HG02884 (cell line): Measurements from ENCODE around the gene LMOD1.
"Not testable (repeated sequence)": the region's sequence is repeated elsewhere in the genome, so short reads cannot be mapped to it uniquely, and the experiment has no call there.

ENCODE experiments used
- ATAC-seq: cut with Tn5 transposase; IDR thresholded peaks from one replicate; pipeline ENCODE4 v1.9.1; 2021; ENCODE audit warnings: mild to moderate bottlenecking, moderate library complexity; ENCODE audit not compliant: unreplicated experiment

The LMOD1 gene

DNA sequence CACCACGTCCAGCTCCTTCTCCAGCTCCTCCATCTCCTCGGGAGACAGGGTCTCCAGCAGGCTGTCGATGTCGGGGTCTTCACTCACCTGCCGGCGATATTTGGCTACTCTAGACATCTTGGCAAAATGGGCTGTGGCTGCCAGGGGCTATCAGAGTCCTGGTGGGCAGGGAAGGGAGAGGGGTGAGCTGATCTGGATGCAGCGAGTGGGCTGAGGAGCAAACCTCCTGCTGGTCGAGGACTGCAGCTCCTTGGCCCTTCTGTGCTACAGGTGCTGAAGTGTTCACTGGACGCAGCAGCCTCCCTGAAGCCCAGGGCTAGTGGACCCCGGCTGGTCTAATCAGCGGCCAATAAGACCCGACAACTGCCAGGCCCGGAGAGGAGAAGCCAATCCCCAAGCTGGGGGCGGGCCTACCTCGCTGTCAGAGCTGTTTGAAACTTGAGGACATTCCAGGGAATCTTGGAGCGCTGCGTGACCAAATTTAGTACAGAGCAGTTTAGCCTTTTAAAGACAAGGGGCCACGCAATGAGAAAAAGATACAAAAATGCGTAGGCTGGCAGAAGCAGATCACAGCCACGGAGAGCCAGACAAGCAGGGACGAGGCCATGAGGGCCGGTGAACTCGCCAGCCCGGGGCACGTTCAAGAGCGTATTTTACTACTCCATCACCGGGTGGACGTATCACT is at the start of gene LMOD1:
Gene LMOD1 (minus strand): TSS at position 325 of the 685 bp plus-strand sequence. CDS start 208 bp downstream, at position 117.
- no peak for ATAC-seq

DNA sequence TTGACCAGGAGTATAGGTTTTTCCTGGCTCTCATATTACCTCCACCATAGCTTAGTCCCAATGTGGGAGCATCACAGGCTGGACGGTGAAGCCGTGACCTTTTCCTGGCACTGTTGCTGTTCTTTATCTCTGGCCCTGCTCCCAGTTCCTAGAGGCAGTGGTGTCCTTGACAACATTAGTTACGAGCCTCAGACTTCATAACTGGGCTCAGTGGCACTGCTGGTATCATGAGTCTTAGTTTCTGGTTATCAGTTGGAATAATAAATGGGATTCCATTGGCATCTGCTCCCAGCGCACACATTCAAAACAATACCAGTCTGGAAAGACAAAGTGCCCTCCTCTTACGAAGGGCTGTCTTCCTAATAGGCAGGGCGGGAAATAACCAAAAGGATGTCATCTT is 44.1 kb upstream of the LMOD1 start:
- ATAC-seq, result no peak

- ATAC-seq, result no peak
These were observed 43.2 kb upstream of the LMOD1 start for GRCh38 chr1:201989354-201990128.

- ATAC-seq, result no peak
These were observed 42.3 kb upstream of the LMOD1 start for GRCh38 chr1:201988601-201989000.

DNA sequence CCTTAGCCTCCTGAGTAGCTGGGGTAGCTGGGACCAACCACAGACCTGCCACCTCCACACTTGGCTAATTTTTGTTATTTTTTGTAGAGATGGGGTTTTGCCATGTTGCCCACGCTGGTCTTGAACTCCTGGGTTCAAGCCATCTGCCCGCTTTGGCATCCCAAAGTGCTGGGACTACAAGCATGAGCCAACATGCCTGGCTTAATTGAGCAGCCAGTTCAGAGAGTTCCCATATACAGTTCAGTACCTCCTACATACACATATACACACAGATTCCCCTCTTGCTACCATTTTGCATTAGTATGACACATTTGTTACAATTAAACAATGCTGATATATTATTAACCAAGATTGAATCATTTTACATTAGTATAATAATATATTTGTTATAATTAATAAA is 39.0 kb upstream of the LMOD1 start:
- ATAC-seq, result no peak

GRCh38 chr1:201984446-201984845 is 38.1 kb upstream of the LMOD1 start:
- no peak for ATAC-seq

- ATAC-seq, result no peak
These were observed 37.0 kb upstream of the LMOD1 start for GRCh38 chr1:201983380-201983805.

- peak; percentile 68 for ATAC-seq
These were observed 36.5 kb upstream of the LMOD1 start, which contains the start of gene RNPEP for GRCh38 chr1:201982623-201983379. Gene RNPEP (plus strand): TSS chr1:201982648. CDS start chr1:201982667, 19 bp downstream.

DNA sequence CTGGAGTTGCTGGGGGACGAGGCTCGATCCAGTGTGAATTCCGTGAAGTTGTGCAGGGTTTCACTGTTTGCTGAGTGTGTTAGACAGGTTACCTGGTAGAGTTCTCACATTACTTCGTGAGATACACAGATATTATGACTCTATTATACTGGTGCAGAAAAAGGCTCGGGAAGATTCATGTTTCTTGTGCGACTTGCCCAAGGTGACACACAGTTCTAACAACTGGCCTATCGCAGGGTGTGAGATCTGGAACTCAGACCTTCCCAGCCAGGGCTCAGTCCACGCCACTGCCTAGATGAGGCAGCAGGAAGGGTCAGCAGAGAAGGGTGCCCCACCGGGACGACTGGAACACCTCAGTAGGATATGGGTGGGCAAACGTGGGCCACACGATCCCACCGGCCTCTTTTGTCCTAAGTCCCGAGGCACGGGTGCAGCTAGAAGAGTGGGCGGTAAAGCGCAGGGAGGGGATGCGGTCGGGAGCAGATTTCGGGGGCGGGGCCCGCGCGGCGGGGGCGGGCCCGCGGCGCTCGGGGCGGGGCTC is 35.8 kb upstream of the LMOD1 start:
- peak; percentile 37 for ATAC-seq

DNA sequence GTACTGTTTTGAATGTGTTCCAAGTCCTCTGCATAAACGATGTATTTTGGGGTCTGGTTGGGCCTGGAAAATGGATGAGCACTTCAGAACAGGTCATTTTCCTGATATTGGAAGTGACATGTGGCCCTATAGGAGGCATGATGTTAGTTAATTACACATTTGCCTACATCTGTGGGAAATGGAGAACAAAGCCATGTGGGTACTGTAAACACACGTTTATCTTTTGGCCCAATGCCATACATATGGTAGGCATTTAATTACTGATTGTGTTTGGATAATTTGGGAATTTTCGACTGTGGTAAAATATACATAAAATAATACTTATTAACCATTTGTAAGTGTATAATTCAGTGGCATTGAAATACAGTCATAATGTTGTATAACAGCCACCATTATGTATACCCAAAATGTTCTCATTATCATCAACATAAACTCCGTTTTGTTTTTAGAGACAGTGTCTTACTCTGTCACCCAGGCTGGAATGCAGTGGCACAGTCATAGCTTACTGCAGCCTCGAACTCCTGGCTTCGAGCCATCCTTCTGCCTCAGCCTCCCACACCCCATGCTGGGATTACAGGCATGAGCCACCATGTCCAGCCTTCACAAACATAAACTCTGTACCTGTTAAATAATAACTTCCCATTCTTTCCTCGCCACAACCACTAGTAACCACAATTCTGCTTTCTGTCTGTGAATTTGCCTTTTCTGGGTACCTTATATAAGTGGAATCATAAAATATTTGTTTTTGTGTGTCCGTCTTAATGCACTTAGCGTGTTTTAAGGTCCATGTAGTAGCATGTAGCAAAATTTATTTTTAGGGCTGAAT is 24.2 kb upstream of the LMOD1 start:
- no peak for ATAC-seq

- ATAC-seq, result no peak
These were observed 22.0 kb upstream of the LMOD1 start for GRCh38 chr1:201968202-201968925.

DNA sequence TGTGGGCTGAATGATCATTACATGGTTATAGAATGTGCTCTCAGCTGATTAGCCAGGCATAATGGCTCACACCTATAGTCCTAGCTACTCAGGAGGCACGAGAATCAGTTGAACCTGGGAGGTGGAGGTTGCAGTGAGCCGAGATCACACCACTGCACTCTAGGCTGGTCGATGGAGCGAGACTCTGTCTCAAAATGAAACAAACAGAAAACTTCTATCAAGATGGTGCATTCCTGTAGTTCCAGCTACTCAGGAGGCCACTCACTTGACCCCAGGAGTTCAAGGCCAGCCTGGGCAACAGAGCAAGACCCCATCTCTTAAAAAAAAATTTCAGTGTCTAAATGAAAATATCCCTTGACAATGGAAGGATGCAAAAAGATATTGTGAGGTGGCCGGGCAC is 19.8 kb upstream of the LMOD1 start:
- no peak for ATAC-seq

- no peak for ATAC-seq
These were observed 17.9 kb upstream of the LMOD1 start for GRCh38 chr1:201964261-201964660.

- not testable (repeated sequence) for ATAC-seq
These were observed 16.0 kb upstream of the LMOD1 start for GRCh38 chr1:201962382-201962781.

GRCh38 chr1:201958348-201958747 is 12.0 kb upstream of the LMOD1 start:
- ATAC-seq, result no peak

DNA sequence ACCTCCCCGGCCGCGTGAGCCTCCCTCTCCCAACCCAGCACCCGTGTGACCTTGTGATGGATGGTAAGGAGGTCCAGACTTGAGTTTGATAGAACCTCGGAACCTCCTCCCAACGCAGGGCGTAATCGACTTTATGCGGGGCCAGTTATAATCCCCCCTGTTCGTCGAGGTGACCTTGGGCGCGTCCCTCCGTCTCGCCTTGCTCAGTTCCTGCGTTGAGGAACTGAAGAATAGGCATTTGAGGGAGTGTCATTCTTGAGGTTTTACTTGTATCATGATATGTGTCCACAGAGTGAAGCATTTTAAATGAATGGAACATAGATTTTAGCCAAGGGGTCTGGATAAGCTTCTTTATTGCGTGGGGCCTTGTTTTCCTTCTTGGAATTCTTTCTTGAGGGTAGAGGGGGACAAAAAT is 9.4 kb upstream of the LMOD1 start:
- peak; percentile 29 for ATAC-seq

DNA sequence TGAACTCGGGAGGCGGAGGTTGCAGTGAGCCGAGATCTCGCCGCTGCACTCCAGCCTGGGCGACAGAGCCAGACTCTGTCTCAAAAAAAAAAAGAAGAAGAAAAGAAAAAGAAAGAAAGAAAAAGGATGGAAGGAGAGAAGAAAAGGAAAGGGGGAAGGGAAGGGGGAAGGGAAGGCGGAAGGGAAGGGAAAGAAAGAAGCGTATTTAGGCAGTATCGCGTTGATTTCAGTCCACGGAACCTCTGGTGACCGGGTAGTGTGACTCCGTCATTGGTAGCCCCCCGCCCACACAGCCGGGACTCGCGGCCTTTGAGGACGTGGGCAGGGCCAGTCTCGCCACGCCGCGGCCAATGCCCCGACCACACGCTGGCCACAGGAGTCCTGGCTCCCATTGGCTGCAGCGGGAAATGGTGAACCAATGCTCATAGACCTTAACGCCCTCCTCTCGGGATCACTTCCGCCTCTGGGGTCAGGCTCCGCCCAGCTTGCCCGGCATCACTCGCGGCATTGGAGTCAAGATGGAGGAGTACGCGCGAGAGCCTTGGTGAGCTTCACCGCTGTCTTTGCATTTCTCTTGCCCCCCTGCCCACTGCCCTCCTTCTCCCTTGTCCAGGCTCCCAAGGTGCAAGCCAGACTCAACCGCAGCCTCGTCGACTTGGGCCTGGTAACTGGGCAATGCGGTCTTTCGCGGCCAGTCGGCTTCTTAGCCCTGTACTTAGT is 8.8 kb upstream of the LMOD1 start, which contains the start of gene TIMM17A:
Gene TIMM17A (plus strand): TSS at position 495 of the 720 bp plus-strand sequence. CDS start 24 bp downstream, at position 519.
- ATAC-seq, result peak; percentile 100

- ATAC-seq, result no peak
These were observed 8.1 kb upstream of the LMOD1 start for GRCh38 chr1:201954263-201955008.
